Measurements from ENCODE around the gene PTPRN2. TPM values are rescaled to one million over a fixed set of nuclear protein-coding genes. Genes with fewer than 3 reads are reported as not detected.

PTPRN2 gene
- total RNA-seq, 1 experiment from 2014 or later = 1.1 TPM

GRCh38 chr7:158559356-158559755, 28.3 kb downstream of the PTPRN2 start:
- ChIA-PET POLR2A (no interaction called here), CTCF (no interaction called here)
- Histone ChIP-seq H3K36me3 (ENCODE audit: control insufficient read depth, insufficient read depth, low read length) (no peaks in the 10 kb centered on the region), H3K4me3 (ENCODE audit: low read depth in 2 of 2, low read length in 2 of 2) (no peak overlapping the region), H3K4me1 (ENCODE audit: control insufficient read depth, insufficient read depth, low read length) (no peaks in the 10 kb centered on the region), H3K27me3 (ENCODE audit: control insufficient read depth, insufficient read depth, low read length) (peaks cover 3% of the 10 kb centered on the region; the same call in 1 of the 2 replicates), H3K9me3 (ENCODE audit: control insufficient read depth, insufficient read depth, low read depth, low read length) (no peaks in the 10 kb centered on the region), H3K27ac (ENCODE audit: low read length) (no peak overlapping the region)
- DNase-seq (ENCODE audit: low read depth, low spot score) = no peak
- intact Hi-C loops (cut with micrococcal nuclease; ENCODE audit: unreplicated experiment) = no loop called here
- ATAC-seq = no peak
- in situ Hi-C loops (cut with HindIII; ENCODE audit: low pct_unique_long_range_greater_than_20kb, low sequenced_read_pairs) = no loop called here
- no peak for TF ChIP-seq POLR2AphosphoS5 (IDR thresholded peaks at IDR 0.05; ENCODE audit: low read depth, low read length)
- no peak for TF ChIP-seq REST (IDR thresholded peaks at IDR 0.05; ENCODE audit: insufficient read depth in 1 of 2, low read depth in 2 of 2, low read length in 1 of 2)
- TF ChIP-seq TCF7L2 (IDR thresholded peaks at IDR 0.05; ENCODE audit: low read depth, low read length) = no peak
- TF ChIP-seq SIN3A (IDR thresholded peaks at IDR 0.05; ENCODE audit: borderline replicate concordance, insufficient read depth, low read depth, low read length) = no peak
- no peak for TF ChIP-seq CTCF (IDR thresholded peaks at IDR 0.05)
- no TSS peak for BruUV-seq (replicated peaks)

GRCh38 chr7:158558816-158559215, 28.8 kb downstream of the PTPRN2 start:
- TF ChIP-seq CTCF (IDR thresholded peaks at IDR 0.05) (no peak), REST (IDR thresholded peaks at IDR 0.05; ENCODE audit: insufficient read depth in 1 of 2, low read depth in 2 of 2, low read length in 1 of 2) (no peak), SIN3A (IDR thresholded peaks at IDR 0.05; ENCODE audit: borderline replicate concordance, insufficient read depth, low read depth, low read length) (no peak), POLR2AphosphoS5 (IDR thresholded peaks at IDR 0.05; ENCODE audit: low read depth, low read length) (no peak), TCF7L2 (IDR thresholded peaks at IDR 0.05; ENCODE audit: low read depth, low read length) (no peak)
- DNase-seq (ENCODE audit: low read depth, low spot score) (no peak), ATAC-seq (no peak)
- Histone ChIP-seq H3K4me3 (ENCODE audit: low read depth in 2 of 2, low read length in 2 of 2) (no peak overlapping the region), H3K27ac (ENCODE audit: low read length) (no peak overlapping the region), H3K36me3 (ENCODE audit: control insufficient read depth, insufficient read depth, low read length) (no peaks in the 10 kb centered on the region), H3K4me1 (ENCODE audit: control insufficient read depth, insufficient read depth, low read length) (no peaks in the 10 kb centered on the region), H3K9me3 (ENCODE audit: control insufficient read depth, insufficient read depth, low read depth, low read length) (no peaks in the 10 kb centered on the region), H3K27me3 (ENCODE audit: control insufficient read depth, insufficient read depth, low read length) (peaks cover 3% of the 10 kb centered on the region; the same call in 1 of the 2 replicates)
- ChIA-PET POLR2A (no interaction called here), CTCF (no interaction called here)
- in situ Hi-C loops (cut with HindIII; ENCODE audit: low pct_unique_long_range_greater_than_20kb, low sequenced_read_pairs) = no loop called here
- intact Hi-C loops (cut with micrococcal nuclease; ENCODE audit: unreplicated experiment) = no loop called here
- no TSS peak for BruUV-seq (replicated peaks)
